NCI-H82 (cell line): ENCODE measurements around the gene EML3.
A peak's percentile ranks its signal among the peaks of the same experiment; 100 is the strongest.
"Not testable (repeated sequence)": the region's sequence is repeated elsewhere in the genome, so short reads cannot be mapped to it uniquely, and the experiment has no call there.

ENCODE experiments used
- DNase-seq: peaks from one replicate; lab custom pipeline; 2025; lab: John Stamatoyannopoulos, UW

The EML3 gene

GRCh38 chr11:62612366-62613290 lies at the start of gene EML3, which contains the start of gene ROM1:
Gene EML3, minus strand, starts transcription at chr11:62612775. Its CDS starts 318 bp downstream, at chr11:62612457.
Gene ROM1, plus strand, starts transcription at chr11:62613257. Its CDS starts 25 bp downstream, at chr11:62613282.
- DNase-seq: peak; percentile 96

- DNase-seq: no peak
Measured at GRCh38 chr11:62656796-62657429, 44.3 kb upstream of the EML3 start.

- no peak for DNase-seq
Measured at GRCh38 chr11:62654297-62654696, 41.7 kb upstream of the EML3 start.

- no peak for DNase-seq
Measured at GRCh38 chr11:62652161-62653006, 39.8 kb upstream of the EML3 start.

GRCh38 chr11:62650283-62650682 lies 37.7 kb upstream of the EML3 start:
- DNase-seq: not testable (repeated sequence)

GRCh38 chr11:62649486-62649885 lies 36.9 kb upstream of the EML3 start:
- no peak for DNase-seq

- no peak for DNase-seq
Measured at GRCh38 chr11:62648967-62649364, 36.4 kb upstream of the EML3 start.

- DNase-seq: no peak
Measured at GRCh38 chr11:62648185-62648966, 35.8 kb upstream of the EML3 start.

GRCh38 chr11:62647609-62648005 lies 35.0 kb upstream of the EML3 start:
- no peak for DNase-seq

GRCh38 chr11:62646825-62647608 lies 34.4 kb upstream of the EML3 start:
- peak; percentile 45 for DNase-seq

GRCh38 chr11:62645946-62646824 lies 33.6 kb upstream of the EML3 start, which contains the start of gene GANAB:
Gene GANAB, minus strand, starts transcription at chr11:62646613. Its CDS starts 14 bp downstream, at chr11:62646599.
- DNase-seq: peak; percentile 98

GRCh38 chr11:62645671-62645945 lies 33.0 kb upstream of the EML3 start:
- DNase-seq: no peak

- no peak for DNase-seq
Measured at GRCh38 chr11:62644220-62644619, 31.6 kb upstream of the EML3 start.

- DNase-seq: no peak
Measured at GRCh38 chr11:62632492-62632891, 19.9 kb upstream of the EML3 start.

- no peak for DNase-seq
Measured at GRCh38 chr11:62627713-62628112, 15.1 kb upstream of the EML3 start.

GRCh38 chr11:62622476-62623089 lies 10.0 kb upstream of the EML3 start:
- DNase-seq: no peak

GRCh38 chr11:62621567-62622470 lies 9.2 kb upstream of the EML3 start, which contains the start of gene B3GAT3:
Gene B3GAT3, minus strand, starts transcription at chr11:62621986. Its CDS starts 39 bp downstream, at chr11:62621947.
- DNase-seq: peak; percentile 98

- DNase-seq: no peak
Measured at GRCh38 chr11:62621027-62621566, 8.5 kb upstream of the EML3 start.
